Right lung (tissue), 5 donors: ENCODE results near the gene PHF21B. TPM values are rescaled to one million over a fixed set of nuclear protein-coding genes. Genes with fewer than 3 reads are reported as not detected.
"Not testable (repeated sequence)": the region's sequence is repeated elsewhere in the genome, so short reads cannot be mapped to it uniquely, and the experiment has no call there.

Source experiments
- DNase-seq, 2 donors: peaks; one replicate each; pipeline ENCODE4 v3.0.0-alpha.2; 2013
- polyA plus RNA-seq, 5 donors: library from polyadenylated mRNA; unstranded; fragments of 120-200 nt; gene quantifications; one replicate each; pipeline versions ENCODE4 v1.2.1 to v1.2.3, GENCODE V29; 2013; ENCODE audit warnings: inconsistent platforms in 1 of 5, low replicate concordance in 1 of 5; ENCODE audit not compliant: insufficient read length in 5 of 5, insufficient read depth in 1 of 5

Gene PHF21B
- polyA plus RNA-seq, 5 donors = 0.68 to 1.2 (median 0.86) TPM

GRCh38 chr22:44918166-44918924 lies 91.5 kb downstream of the PHF21B start:
- DNase-seq = no peak

- DNase-seq = no peak
Observed at GRCh38 chr22:44917372-44918165, 92.2 kb downstream of the PHF21B start.

- no peak for DNase-seq
Observed at GRCh38 chr22:44916281-44917231, 93.2 kb downstream of the PHF21B start.

- no peak for DNase-seq
Observed at GRCh38 chr22:44915441-44915840, 94.4 kb downstream of the PHF21B start.

- no peak for DNase-seq
Observed at GRCh38 chr22:44914026-44914721, 95.6 kb downstream of the PHF21B start.

- DNase-seq = no peak
Observed at GRCh38 chr22:44913198-44913983, 96.4 kb downstream of the PHF21B start.

GRCh38 chr22:44909241-44909640 lies 100.6 kb downstream of the PHF21B start:
- DNase-seq = no peak

- no peak for DNase-seq
Observed at GRCh38 chr22:44907765-44908737, 101.8 kb downstream of the PHF21B start.

GRCh38 chr22:44906999-44907644 lies 102.7 kb downstream of the PHF21B start:
- no peak for DNase-seq

GRCh38 chr22:44906248-44906936 lies 103.4 kb downstream of the PHF21B start:
- no peak for DNase-seq

- DNase-seq = not testable (repeated sequence)
Observed at GRCh38 chr22:44904492-44905152, 105.2 kb downstream of the PHF21B start.

- DNase-seq = not testable (repeated sequence)
Observed at GRCh38 chr22:44903164-44903563, 106.6 kb downstream of the PHF21B start.

GRCh38 chr22:44901301-44901700 lies 108.5 kb downstream of the PHF21B start:
- DNase-seq = no peak

GRCh38 chr22:44898236-44898635 lies 111.6 kb downstream of the PHF21B start:
- DNase-seq = no peak

GRCh38 chr22:44895296-44896055 lies 114.3 kb downstream of the PHF21B start:
- no peak for DNase-seq

- DNase-seq = no peak
Observed at GRCh38 chr22:44894782-44895181, 115.0 kb downstream of the PHF21B start.

GRCh38 chr22:44894321-44894720 lies 115.5 kb downstream of the PHF21B start:
- DNase-seq = no peak
